WI38 (cell line): ENCODE results near the gene PRDM15.

Experiments used
- H3K4me3 ChIP-seq: 2 replicates; pipeline ENCODE4 v1.5.1; 2011; ENCODE audit warnings: low read depth, mild to moderate bottlenecking, control low read depth, low read length
- CTCF ChIP-seq: IDR thresholded peaks from 2 replicates; pipeline ENCODE4 v1.5.1; 2012; ENCODE audit warnings: low read depth, mild to moderate bottlenecking, control low read depth, low read length

Gene PRDM15

GRCh38 chr21:41848533-41848932 lies 30.6 kb downstream of the PRDM15 start:
- no peak overlapping the region for H3K4me3 ChIP-seq
- TF ChIP-seq CTCF = no peak

GRCh38 chr21:41847066-41847804 lies 31.9 kb downstream of the PRDM15 start:
- no peak for TF ChIP-seq CTCF
- H3K4me3 ChIP-seq = no peak overlapping the region

GRCh38 chr21:41846536-41846935 lies 32.6 kb downstream of the PRDM15 start:
- TF ChIP-seq CTCF = no peak
- H3K4me3 ChIP-seq = no peak overlapping the region

GRCh38 chr21:41846033-41846317 lies 33.2 kb downstream of the PRDM15 start:
- no peak overlapping the region for H3K4me3 ChIP-seq
- TF ChIP-seq CTCF = no peak

- no peak for TF ChIP-seq CTCF
Observed at GRCh38 chr21:41845310-41846032, 33.7 kb downstream of the PRDM15 start.

GRCh38 chr21:41843584-41843983 lies 35.6 kb downstream of the PRDM15 start:
- TF ChIP-seq CTCF = no peak
- no peak overlapping the region for H3K4me3 ChIP-seq

More at GRCh38 chr21:41845310-41846032, 33.7 kb downstream of the PRDM15 start:
- H3K4me3 ChIP-seq = no peak overlapping the region

GRCh38 chr21:41840880-41841279 lies 38.3 kb downstream of the PRDM15 start:
- no peak overlapping the region for H3K4me3 ChIP-seq
- no peak for TF ChIP-seq CTCF
